Activated CD4-positive, alpha-beta T cell treated with anti-CD3 and anti-CD28 coated beads, Interleukin-2, Interleukin-4, amounts not matched to agents 100 ng/mL and 50 ng/mL, durations not matched to agents 16 hours and 8 hours (primary cell): ENCODE data around the gene WDFY4.

ENCODE experiments used
- DNase-seq: peaks from one replicate; pipeline ENCODE4 v3.0.0-alpha.2; 2020; ENCODE audit warnings: low spot score

WDFY4 gene

DNA sequence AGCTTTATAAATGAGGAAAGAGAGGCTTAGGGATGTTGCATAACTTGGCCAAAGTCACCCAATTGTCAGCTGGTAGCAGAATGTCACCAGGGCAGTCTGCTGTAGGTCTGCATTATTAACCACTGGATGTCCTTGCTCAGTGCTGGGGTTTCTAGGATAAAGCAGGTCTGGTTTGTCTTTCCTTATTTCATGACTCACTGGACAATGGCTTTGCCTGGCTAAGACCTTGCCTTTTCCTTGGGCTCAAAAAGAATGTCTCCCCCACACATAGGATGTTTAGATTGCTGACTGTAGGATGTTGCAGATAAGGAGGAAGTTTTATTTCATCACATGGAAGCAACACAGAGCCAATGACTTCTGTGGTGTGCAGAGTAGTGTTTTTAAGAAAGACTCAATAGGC lies 29.4 kb downstream of the WDFY4 start:
- no peak for DNase-seq

GRCh38 chr10:48716416-48716815 lies 31.7 kb downstream of the WDFY4 start:
- no peak for DNase-seq

- no peak for DNase-seq
These were observed 35.9 kb downstream of the WDFY4 start for GRCh38 chr10:48720611-48721010.

DNA sequence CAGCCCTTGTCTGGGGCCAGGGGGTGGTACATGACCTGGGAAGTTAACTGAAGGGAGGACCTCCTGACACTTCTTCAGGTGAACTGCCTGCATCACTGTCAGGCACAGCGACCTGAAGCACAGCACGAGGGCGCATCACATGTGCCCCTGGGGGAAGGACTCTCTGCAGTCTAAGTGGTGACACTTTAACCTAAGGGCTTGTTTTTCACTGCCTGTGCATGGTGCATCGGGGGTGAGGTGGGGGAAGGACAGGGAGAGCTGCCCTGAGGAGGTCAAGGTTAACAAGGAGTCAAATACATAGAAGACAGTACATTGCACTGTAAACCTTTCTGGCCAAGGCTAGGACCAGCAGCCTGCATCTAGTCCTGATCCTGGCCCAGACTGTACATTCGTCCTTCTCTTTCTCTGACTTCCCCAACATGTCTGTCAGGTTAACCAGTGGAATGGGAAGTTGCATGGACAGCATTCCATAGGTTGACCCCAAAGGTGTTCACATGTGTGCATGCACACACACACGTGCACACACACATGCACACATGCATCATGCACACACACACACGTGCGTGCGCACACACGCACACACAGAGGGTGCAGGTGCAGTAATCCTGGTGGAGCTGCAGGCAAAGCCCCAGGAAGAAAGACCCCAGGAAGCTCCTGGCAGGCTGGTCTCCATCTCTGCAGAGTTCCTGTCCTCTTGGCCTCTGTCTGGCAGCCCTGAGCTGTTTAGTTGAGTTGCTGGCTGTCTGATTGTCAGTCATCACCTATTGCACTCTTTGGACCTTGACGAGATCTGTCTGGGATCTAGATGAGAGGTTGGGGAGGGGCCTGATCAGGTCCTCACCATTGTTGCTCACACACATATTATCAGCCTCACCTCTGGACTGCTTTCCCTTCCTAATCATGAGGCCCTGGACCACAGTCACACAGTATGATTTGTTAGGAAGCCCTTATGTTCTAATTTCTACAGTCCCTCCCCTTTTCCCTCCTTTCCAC lies 37.8 kb downstream of the WDFY4 start:
- DNase-seq: no peak

DNA sequence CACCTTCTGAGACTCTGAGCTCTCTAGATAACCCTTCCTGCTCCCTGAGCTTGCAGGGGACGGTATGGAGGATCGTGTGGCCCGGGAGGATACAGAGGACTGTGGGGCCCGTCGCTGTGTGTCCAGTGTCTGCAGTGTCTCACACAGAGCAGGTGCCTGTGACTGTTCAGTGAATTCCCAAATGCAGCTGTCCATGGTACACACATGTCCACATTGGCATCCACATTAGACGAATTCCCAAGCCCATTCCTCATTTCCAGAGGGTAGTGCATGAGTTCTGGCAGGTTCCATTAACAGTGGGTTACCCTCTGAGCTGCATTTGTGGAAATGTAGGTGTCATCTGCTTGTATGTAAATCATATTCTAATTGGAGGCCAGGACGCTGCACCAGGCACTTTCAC lies 39.5 kb downstream of the WDFY4 start:
- no peak for DNase-seq

DNA sequence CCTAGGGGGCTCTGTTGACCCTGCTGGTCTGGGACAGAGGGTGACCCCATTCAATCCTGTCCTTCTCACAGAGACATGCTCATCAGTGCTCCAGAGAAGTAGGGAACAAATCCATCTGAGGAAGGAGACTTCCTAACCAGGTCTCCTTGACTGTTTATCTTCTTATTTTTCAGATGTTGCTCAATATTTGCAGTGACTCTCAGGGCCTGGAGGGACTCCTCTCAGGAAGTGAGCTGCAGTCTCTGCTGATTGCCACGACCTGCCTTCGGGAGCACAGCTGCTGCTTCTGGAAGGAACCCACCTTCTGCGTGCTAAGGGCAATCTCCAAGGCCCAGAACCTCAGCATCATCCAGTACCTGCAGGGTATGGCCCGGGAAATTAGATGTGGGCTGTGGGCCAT lies 41.0 kb downstream of the WDFY4 start:
- no peak for DNase-seq

DNA sequence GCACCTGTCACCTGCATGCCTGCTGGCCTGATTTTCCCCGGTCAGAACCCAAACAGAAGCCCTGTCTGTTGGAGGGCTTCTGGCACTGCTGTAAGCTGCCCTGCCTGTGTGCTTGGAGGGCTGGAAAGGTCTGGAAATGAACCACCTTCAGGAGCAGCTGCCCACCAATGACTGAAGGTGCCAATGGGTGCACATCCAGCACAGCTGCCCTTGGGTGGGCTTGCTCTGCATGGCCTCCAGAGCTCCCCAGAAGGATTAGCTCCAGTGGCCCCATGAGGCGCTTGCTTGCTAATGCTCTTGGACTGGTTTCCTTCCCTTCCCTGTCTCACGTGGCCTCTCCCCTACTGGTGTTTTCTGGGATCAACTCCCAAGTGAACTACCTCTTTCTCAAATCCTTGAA lies 43.2 kb downstream of the WDFY4 start:
- no peak for DNase-seq

DNA sequence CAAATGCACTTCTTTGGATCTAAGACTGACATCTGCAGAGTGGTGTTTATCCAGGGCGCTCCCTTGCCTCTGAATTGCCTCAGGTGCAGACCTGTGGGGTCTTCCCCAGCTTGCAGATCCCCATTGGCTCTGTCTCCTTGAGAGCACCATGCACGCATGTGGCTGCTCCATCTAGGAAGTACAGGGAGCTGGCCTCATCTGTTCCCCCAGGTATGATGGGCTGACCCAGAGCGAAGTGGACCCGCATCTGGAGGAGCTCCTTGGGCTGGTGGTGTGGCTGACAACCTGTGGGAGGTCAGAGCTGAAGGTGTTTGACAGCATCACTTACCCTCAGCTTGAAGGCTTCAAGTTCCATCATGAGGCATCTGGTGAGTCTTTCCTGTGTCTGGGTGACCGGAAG lies 44.5 kb downstream of the WDFY4 start:
- no peak for DNase-seq

- no peak for DNase-seq
These were observed 45.3 kb downstream of the WDFY4 start for GRCh38 chr10:48729941-48730457.

DNA sequence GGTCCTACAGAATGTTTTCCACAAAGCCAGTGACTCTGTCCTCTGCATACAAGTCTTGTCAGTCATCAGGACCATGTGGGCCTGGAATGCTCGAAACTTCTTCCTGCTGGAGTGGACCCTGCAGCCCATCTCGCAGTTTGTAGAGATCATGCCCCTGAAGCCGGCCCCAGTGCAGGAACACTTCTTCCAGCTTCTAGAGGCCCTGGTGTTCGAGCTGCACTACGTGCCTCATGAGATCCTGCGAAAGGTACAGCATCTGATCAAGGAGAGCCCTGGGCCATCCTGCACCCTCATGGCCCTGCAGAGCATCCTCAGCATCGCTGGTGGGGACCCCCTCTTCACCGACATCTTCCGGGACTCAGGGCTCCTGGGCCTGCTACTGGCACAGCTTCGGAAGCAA lies 46.5 kb downstream of the WDFY4 start:
- DNase-seq: no peak

DNA sequence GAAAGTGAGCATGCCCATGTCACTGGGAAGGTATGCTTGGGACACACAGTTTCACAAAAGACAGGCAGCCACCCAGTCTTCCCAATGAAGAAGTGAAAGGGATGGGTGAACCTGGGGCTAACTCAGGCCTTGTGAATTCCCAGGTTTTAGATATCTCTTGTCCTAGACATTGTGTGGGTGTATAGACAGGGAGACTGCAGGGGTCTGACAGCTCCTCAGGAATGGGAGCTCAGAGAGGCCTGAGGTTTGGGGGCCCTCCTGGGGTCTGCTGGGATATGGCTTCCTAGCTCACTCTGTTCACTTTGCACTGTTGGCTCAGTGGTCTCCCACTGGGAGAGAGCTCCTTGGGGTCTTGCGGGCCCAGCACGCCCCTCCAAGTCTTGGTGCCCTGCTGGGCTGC lies 47.0 kb downstream of the WDFY4 start:
- no peak for DNase-seq

DNA sequence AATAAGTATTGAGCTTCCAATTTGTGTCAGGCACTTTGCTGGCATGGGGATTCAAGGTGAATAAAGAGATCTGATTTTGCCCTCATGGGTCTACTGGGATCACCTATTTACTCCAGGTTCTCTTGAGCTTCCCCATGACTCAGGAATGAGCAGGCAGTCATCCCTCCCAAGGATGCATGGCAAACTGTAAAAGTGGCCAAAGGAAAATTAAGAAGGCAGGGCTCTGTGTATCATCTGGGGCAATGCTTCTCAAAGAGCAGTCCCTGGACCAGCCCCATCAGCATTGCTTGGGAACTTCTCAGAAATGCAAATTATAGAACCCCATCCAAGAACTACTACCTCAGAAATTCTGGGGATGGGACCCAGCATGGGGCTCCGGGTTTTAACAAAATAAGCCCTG lies 48.7 kb downstream of the WDFY4 start:
- no peak for DNase-seq

GRCh38 chr10:48735836-48736390 lies 51.2 kb downstream of the WDFY4 start:
- DNase-seq: no peak

- no peak for DNase-seq
These were observed 51.9 kb downstream of the WDFY4 start for GRCh38 chr10:48736596-48736995.

- DNase-seq: no peak
These were observed 53.2 kb downstream of the WDFY4 start for GRCh38 chr10:48737886-48738285.

DNA sequence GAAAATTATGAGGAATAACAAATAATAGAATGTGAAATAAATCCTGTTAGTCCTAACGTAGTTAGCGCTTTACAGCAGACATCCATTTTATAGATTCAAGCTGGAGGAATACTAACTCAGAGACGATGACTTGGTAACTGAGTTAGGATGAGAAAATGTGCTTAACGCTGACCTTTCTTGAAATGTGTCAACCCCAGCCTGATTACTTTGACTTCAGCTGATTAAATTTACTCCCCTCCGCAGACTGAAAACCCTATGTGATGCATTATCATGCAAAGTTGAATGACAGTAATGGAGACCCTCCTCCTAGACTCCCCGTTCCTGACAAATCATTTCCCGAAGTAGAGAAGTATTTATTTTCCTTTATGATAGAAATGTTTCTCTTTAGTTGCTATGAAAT lies 54.5 kb downstream of the WDFY4 start:
- no peak for DNase-seq

- no peak for DNase-seq
These were observed 55.5 kb downstream of the WDFY4 start for GRCh38 chr10:48740015-48740707.

- no peak for DNase-seq
These were observed 56.3 kb downstream of the WDFY4 start for GRCh38 chr10:48740988-48741387.

DNA sequence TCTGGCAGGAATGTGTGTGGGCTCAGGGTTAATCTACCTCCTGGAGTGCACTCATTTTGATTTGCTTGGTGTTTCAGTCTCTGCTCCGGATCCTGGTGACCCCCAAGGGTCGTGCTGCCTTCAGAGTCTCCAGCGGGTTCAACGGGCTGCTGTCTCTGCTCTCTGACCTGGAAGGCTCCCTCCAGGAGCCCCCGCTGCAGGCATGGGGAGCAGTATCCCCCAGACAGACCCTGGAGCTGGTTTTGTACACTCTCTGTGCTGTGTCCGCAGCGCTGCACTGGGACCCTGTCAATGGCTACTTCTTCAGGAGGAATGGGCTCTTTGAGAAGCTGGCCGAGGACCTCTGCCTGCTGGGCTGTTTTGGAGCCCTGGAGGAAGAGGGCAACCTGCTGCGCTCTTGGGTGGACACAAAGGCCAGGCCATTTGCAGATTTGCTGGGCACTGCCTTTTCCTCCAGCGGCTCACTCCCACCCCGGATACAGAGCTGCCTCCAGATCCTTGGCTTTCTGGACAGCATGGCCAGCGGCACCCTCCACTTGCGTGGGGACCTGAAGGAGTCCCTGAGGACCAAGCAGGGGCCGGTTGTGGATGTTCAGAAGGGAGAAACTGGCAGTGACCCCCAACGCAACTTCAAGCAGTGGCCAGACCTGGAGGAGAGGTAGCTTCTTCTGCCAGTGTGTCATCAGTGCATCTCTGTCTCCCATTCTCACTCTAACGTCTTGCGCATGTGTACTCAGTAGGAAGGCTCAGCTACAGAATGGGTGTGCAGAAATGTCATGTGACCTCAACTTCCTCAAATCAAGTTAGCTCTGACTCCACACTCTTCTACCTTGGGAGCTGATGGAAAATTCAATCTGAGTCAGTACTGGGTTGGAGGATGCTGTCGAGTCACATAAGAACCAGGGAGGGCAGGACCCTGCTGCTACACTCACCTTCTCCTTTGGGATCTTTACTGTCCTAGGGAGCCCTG lies 58.5 kb downstream of the WDFY4 start:
- DNase-seq: no peak

DNA sequence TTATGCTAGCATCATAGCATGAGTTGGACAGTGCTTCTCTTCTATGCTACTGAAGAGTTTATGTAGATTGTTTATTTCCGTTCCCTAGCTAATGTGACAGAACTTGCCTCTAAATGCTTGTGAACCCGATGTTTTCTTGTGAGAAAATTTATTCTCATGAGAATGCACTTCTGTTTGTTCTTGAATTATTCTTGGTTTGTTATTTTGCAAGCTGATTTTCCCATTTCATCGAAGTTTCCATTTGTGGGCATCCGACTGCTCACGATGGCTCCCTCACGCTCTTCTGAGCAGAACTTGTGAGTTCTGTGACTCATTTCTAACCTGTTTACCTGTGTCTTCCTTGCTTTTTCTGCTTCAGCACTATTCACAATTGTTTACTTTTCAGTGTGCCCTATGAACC lies 59.9 kb downstream of the WDFY4 start:
- no peak for DNase-seq

- DNase-seq: no peak
These were observed 61.1 kb downstream of the WDFY4 start for GRCh38 chr10:48745662-48746245.
